DND-41 (cell line): ENCODE results near the gene TRIM29.

Source experiments
- EZH2 ChIP-seq: IDR thresholded peaks from 3 replicates; pipeline ENCODE4 v1.6.1; 2012; ENCODE audit warnings: borderline replicate concordance, low read depth, mild to moderate bottlenecking, moderate library complexity, low read length, inconsistent platforms; ENCODE audit not compliant: severe bottlenecking
- TF ChIP-seq, protein P1 (sequence below): IDR thresholded peaks from 2 replicates; pipeline ENCODE4 v1.5.1; 2012; ENCODE audit warnings: borderline replicate concordance, low read length, moderate library complexity, mild to moderate bottlenecking; ENCODE audit not compliant: poor library complexity, severe bottlenecking; ENCODE audit errors: extremely low read depth

GRCh38 chr11:120137187-120137610 is 714 bp downstream of the TRIM29 start:
- TF ChIP-seq, protein P1, sequence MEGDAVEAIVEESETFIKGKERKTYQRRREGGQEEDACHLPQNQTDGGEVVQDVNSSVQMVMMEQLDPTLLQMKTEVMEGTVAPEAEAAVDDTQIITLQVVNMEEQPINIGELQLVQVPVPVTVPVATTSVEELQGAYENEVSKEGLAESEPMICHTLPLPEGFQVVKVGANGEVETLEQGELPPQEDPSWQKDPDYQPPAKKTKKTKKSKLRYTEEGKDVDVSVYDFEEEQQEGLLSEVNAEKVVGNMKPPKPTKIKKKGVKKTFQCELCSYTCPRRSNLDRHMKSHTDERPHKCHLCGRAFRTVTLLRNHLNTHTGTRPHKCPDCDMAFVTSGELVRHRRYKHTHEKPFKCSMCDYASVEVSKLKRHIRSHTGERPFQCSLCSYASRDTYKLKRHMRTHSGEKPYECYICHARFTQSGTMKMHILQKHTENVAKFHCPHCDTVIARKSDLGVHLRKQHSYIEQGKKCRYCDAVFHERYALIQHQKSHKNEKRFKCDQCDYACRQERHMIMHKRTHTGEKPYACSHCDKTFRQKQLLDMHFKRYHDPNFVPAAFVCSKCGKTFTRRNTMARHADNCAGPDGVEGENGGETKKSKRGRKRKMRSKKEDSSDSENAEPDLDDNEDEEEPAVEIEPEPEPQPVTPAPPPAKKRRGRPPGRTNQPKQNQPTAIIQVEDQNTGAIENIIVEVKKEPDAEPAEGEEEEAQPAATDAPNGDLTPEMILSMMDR, result no peak
- TF ChIP-seq EZH2, result no peak
